HL-60/S4 (cell line): ENCODE results near the gene MORN1.

Experiments used
- in situ Hi-C: fragments of 300-500 bp; cut with MboI; formaldehyde crosslinking; loops from 2 replicates; pipeline ENCODE4 v1.14.3; 2022; ENCODE audit warnings: low sequenced_read_pairs

Gene MORN1

DNA sequence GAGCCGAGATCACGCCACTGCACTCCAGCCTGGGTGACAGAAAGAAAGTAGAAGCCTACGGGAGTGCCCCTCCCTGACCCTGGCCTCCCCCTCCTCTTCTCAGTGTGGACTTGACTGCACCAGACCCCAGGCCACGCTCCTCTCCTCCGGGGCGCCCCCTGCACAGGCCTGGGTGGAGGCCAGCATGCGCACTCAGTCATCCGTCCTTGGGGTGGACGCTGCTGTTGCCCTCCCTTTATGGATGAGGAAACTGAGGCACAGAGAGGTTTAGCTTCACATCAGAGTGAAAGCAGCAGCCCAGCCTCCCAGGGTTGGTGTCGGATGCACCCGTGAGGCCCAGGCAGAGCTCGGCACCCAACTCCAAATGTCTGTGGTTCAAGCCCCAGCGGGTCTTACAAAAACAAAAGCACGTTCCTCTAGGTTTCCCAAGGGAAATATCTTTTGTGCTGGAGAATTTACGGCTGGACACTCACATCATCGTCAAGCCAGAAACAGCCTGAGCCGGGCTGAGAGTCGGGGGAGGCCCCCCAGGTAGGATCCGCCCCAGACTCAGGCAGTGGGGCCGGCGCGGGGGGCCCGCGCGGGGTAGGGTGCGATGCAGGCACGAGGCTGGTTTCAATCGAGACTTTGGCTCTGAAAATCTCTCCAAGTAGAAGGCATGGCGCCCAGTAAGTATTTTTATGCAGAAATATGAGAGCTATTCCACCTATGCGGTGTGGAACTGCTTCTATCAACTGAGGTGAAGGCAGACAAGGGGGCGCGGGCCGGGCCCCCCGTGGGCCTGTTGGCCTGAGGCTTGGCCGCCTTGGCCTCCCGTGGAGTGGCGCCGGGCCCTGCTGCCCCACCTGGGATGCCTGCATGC lies 36.6 kb downstream of the MORN1 start:
- in situ Hi-C loops: no loop called here

DNA sequence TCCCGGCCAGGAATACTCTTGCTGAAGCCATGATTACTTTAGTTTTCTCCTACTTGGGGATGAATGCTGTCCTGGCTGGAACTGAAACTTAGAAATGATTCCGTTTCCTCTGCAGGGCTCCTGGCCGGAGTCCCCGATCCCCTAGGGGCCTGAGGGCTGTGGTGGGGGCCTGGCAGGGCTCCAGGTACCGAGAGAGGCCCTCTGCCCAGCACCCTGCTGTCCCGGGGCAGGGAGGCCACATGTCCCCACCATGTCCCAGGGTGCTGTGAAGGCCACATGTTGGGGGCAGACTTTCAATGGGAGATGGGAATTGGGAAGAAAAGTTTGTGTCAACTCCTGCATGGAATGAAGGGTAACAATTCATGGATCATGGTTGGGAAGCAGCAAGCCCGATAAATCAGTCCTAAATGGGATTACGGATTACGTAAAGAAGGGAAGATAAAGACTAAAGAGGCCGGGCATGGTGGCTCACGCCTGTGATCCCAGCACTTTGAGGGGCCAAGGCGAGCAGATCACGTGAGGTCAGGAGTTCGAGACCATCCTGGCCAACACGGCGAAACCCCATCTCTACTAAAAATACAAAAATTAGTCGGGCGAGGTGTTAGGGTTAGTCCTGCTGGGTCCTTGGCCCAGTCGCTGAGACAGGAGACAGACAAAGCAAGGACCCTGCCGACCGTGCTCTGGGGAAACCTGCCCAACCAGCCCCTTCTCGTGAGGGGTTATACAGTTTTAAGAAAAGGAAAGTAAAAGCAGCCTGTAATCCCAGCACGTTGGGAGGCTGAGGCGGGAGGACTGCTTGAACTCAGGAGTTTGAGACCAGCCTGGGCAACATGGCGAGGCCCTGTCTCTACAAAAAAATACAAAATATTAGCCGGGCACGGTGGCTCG lies 37.6 kb downstream of the MORN1 start:
- in situ Hi-C loops: no loop called here

DNA sequence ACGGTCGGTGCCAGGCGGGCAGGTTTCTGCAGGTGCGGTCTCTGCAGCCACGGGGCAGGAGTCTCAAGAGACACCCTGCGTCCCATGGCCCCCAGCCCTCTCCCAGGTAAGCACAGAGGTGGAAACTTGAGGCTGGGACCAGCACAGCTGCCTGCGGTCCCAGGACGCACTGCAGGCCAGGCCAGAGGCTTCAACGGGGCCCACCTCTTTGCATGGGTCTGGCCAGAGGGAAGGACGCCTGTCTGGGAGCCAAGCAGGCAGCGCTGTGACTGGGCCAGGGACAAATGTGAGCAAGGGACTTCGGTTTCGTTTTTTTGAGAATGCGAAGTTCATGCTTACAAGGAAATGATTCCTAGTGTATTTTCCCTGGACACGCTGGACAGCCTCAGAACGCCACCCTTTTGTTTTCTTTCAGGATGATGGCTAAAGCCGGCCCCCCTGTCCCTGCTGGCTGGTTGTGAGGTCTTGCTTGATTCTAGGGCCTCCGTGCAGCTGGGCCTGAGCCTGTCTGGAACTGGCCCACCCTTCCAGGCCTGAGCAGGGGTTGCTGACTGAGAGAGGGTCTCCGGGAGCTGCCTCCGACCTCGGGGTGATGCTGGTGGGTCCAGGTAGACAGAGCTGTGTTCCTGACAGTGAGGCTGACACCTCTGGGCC lies 38.3 kb downstream of the MORN1 start:
- in situ Hi-C loops: no loop called here

DNA sequence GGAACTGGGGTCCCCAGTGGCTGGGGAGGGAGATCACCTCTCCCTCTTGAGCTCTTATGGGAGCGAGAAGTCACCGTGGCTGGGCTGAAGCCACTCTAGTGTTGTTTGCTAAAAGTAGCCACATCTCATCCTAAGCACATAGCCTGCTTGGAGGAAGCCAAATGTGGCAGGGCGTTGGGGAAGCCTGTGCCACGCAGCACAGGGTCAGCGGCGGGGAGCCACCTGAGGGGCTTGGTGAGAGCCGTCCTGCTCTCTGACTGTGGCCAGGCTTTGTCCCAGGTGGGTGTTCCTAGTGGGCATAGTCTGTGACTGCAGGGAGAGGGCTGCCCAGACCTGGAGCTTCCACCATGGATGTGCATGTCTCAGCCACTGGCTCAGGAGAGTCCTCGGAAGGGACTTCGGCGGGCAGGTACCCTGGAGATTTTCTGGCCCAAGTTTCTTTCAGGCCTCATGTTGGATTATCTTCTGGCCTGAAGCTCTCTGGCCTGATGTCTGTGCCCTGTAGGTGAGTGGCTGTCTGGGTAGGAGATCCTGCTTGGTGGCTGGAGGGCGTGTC lies 38.9 kb downstream of the MORN1 start:
- in situ Hi-C loops: no loop called here

DNA sequence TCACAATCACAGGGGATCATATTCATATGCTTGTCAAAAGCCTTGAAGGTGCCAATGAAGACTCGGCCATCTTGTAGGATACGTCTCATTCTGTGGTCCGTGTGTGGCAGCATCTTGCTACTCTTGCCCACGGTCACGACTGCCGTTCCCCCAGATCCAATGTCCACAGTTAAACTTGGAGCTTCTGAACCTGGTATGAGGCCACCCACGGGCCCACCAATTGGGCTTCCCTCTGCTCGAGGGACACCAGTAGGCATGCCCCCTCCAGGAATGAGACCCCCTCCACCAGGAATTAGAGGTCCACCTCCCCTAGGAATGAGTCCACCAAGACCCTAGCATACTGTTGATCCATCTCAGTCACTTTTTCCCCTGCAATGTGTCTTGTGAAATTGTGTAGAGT lies 39.6 kb downstream of the MORN1 start:
- in situ Hi-C loops: no loop called here

DNA sequence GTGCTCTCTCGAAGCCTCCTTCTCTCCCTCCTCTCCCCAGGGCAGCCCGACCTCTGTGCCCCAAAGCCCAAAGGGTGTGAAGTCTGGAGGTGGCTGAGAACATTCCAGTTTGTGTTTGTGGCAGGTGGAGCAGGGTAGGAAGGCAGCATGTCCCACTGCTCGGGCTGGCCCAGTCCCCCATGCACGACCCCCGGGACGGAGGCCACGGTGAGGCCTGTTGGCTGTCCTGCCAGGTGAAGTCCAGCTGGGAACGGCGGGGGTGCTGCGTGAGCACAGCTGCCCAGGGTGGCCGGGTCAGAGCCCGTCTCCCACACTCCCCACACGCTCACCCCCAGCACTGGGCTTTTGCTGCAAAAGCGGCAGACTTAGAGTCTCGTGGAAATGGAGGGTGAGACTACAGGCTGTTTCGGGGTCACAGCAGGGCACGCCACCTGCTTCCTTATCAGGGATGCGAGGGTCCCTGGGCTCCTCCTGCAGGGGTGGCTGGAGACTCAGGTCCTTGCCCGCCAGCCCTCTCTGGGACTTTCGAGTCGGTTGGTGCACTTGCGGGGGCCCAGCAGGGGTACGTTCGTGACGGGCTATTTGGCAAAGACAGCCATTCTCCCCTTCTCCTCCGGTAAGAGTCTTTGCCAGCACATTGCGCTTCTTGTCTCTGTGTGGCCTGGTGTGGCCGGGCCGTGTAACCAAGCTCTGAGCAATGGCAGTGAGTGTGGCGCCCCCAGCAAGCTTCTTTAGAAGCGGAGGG lies 40.3 kb downstream of the MORN1 start:
- in situ Hi-C loops: no loop called here

DNA sequence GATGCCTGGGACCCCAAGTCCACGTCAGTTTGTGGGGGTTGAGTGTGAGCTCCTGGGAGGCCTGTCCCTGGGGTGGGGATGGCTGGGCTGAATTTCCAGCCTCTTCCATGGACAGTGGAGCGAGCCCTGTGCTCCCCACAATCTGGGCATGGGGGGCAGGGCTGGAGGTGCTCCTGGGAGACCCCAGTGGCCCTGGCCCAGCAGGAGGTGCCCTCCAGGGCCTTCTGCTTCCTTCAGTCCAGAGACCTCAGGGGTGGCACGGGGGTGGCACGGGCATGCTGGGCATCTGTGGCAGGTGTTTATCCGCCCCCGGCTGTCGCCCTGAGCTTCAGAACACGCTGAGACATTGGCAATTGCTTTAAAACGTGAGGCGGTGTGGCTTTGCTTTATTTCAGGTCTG lies 40.9 kb downstream of the MORN1 start:
- in situ Hi-C loops: no loop called here

DNA sequence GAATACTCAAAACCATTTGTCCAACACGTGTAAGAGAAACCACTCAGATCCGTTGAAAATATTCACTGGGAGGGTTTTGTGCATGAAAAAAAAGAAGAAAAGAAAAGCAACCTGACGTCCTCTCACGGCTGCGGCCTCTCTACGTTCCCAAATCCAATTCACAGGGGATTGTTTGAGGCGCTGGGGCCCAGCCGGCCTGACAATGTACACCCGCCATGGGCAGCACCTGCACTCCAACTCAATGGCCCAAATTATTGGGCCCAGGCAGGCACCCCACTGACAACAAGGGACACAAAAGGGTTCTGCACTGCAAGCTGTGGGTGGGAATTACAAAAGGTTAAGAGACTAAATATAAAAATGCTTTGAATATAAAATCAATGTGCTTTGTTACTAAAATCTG lies 41.5 kb downstream of the MORN1 start:
- in situ Hi-C loops: no loop called here

DNA sequence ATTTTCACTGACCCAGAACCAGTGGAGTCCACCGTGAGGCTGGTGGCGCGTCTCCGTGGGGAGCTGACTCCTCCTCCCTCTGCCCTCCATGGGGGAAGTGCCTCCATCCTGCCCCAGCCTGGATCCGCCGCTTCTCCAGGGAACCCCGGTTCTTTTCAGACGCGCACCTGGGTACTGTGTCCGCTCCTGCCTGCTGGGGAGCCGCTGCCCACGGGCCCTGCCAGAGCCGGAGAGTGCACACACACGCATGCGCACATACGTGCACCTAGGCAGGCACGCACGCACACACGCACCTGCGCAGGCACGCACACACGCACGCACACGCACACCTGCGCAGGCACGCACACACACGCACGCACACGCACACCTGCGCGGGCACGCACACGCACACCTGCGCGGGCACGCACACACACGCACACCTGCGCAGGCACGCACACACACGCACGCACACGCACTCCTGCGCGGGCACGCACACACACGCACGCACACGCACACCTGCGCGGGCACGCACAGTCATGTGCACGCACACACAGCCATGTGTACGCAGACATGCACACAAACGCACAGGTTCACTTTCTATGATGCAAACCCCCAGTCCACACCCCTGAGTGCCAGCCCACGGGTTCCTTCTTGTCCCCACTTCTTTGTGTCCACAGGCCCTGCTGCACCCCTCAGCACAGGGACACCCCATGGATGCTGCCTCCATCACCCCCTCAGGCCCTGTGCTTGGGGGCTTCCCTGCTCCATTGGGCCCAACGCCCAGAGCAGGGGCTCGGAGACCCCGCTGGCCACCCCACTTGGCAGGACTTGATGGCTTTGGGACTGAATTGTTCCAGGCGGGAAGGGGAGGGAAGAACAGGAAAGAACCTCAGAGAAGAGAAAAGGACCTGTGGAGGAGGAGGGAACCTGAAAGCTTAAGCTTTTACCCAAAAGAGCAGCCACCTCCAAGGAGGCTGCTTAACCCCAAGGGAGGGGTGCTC lies 42.7 kb downstream of the MORN1 start:
- in situ Hi-C loops: no loop called here

DNA sequence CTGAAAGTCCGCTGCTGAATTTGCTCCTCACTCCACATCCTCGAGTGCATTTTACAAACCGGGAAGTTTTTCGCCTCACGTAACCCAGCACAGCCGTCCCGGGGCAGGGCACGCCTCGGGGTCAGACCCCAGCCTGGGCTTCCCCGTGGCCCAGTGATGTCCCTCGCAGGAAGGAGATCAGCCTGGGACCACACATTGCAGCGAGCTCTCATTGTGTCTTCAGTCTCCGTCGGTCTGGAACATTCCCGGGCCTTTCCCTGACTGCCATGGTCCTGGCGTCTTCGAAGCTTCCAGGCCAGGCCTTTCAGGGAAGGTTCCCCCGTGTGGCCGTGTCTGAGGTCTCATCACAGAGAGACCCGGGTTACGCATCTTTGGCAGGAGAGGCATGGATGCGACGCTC lies 43.5 kb downstream of the MORN1 start:
- in situ Hi-C loops: no loop called here

DNA sequence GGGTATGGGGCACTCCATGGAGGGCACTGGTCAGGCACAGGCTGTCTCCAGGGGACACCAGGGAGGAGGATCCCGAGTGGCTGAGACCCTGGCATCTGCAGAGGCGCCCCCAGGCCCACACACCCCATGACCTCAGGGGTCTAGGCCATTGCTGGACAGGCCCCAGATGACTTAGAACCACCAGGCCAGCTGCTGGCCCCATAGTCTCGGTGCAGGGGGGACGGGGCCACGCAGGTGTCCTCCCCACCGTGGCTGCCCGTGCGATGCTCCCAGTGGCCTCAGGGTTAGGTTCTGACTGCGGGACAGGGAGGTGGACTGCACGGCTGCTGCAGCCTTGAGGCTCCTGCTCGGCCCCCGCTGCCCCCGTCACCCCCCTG lies 44.0 kb downstream of the MORN1 start:
- in situ Hi-C loops: no loop called here

DNA sequence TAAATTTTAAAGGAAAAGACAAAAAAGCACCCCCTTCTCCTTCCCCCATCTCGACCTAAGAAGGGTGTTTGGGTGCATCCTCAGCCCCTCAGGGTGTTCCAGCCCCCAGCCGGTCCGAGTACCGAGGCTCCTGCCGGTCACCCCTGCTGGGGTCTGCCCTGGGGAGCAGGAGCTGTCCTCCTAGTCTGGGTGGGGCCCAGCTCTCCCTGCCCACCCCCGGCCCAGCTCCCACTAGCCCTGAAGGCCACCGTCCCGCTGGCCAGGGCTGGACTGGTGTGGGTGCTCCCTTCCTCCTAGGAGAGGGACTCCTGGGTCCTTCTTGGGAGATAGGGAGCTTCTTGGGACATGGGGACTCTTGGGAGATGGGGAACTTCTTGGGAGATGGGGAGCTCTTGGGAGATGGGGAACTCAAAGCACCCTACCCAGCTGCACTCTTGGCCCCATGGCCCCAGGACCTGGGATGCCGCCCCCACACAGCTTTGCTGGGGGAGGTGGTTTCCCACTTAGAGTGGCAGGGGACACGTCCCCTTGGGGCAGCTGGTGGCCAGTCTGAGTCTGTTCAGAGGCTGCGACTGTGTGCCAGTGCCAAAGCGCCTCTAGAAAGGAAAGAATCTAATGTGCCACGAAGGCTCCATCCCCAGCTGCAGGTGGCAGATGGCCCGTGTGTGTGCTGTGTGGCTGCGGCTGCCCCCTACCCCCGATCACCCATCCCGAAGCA lies 44.5 kb downstream of the MORN1 start:
- in situ Hi-C loops: no loop called here

DNA sequence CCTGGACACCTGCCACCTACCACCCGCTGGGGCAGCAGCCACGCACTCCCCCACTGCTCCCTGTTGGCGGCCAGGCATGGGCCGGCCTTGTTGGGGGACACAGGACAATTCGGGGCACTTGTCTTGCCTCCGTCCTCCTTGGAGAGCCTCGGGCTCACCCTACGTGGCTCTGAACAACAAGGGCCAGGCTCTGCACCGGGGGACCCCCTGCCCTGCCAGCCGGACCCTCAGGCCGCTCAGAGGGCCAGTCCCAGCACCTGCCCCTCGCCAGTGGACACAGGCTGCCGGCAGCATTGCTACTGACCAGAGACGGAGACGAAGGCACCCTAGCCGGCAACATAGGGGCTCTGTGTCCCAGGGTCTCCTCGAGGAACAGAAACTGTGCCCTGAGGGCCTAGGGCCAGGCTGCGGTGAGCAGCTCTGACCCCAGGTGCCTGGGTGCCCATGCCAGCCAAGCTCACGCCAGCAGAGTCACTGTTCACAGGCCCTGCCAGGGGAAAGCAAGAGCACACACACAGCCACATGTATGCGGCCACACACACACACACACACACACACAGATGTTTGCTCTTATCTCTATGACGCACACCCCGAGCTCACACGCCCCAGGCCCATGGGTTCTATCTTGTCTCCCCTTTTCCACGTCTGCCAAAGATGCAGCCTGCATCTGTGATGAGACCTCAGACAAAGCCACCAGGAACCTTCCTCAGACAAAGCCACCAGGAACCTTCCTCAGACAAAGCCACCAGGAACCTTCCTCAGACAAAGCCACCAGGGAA lies 45.9 kb downstream of the MORN1 start:
- in situ Hi-C loops: no loop called here

DNA sequence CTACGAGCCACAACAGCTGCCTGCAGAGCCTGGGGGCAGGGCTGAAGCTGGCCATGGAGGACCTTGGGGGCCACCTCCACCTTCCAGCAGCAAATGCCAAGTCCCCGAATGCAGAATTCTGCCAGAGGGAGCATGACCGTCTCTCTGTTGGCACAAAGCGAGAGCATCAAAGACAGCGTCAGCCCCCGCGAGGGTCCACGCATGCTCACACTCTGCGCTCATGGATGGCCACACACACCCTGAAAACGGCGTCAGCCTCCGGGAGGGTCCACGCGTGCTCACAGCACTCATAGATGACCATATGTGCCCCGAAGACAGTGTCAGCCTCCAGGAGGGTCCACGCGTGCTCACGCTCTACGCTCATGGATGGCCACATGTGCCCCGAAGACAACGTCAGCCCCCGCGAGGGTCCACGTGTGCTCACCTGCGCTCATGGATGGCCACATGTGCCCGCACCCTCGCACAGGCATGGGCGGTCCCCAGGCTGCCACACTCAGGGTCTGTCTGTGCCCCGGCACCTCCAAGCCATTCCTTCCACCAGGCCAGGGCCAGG lies 46.5 kb downstream of the MORN1 start:
- in situ Hi-C loops: no loop called here

DNA sequence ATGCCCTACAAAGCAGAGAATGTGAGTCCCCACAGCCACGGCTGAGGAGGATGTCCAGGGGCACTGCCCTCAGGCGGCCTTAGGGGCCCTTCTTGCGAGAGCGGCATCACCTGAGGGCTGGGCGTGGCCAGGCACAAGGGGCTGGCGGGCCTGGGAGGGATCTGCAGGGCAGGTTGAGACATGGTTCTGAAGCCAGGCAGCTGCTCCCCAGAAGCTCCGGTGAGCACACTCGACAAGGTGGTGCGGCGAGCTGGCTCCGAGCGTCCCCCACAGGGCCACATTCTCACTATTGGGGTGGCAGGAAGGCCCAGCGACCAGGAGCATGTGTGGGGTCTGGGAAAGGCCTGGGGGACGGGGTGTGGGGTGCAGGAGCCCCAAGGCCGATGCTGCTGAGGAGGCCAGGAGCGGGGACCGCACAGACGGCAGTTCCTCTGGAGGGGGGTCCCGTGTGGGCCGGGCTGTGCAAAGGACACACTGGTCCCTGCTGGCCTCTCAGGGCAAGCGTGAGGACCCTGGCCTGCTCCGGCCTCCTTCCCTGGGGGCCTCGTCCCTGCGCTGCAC lies 47.2 kb downstream of the MORN1 start:
- in situ Hi-C loops: no loop called here

DNA sequence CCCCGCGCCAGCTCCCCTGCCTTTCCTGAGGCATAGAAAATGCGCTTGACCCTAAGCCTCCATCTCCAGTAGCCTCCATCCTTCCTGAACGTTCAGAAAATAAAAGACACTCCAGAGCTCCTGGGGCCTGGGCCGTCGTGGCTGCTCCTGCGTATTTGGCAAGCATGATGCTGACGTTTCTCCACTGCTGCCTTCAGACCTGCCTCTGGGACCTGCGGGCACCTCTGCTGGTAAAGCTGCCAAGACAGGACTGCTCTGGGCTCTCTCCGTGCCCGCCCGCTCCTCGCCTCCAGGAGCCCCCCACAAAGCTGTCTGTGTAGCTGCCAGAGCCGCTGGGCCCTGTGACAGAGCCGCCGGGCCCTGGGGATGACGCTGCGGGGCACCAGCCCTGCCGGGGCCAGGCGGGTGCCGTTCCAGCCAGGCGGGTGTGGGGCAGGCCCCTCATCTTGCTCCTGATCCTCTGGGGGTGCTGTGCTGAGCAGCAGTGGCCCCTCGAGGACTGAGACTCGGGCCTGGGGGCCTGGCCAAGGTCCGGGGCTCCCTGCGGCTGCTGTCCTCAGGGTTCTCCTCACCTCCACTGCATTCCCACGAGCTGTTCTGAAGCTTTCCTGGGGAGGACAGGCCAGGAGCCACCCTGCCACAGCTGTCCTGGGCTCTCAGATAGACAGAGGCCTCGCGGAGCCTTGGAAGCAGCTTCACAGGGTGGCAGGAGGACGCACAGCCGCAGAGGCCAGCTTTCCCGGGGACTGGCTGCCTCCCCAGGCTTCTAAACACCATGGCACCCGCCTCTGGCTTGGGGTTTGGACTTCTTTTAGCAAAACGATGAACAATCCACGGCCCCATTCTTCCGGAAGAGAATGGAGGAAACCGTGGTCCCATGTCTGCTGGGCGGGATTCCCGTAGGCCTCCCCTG lies 48.1 kb downstream of the MORN1 start:
- in situ Hi-C loops: no loop called here
